Parathyroid adenoma (tissue), 2 donors: Measurements from ENCODE around the gene CD3D.

ENCODE experiments used
- H2AFZ ChIP-seq: fragments of 300-600 bp; sonication (generic); one replicate; pipeline ENCODE4 v1.7.0; 2017; ENCODE audit warnings: antibody characterized with exemption, mild to moderate bottlenecking
- H3K27ac ChIP-seq: fragments of 300-600 bp; sonication (generic); one replicate; pipeline ENCODE4 v1.7.0; 2017
- H3K27me3 ChIP-seq: fragments of 300-600 bp; sonication (generic); one replicate; pipeline ENCODE4 v1.7.0; 2017; ENCODE audit warnings: low read length; ENCODE audit not compliant: control insufficient read depth, insufficient read depth
- H3K36me3 ChIP-seq: fragments of 300-600 bp; sonication (generic); one replicate; pipeline ENCODE4 v1.7.0; 2017; ENCODE audit warnings: low read length; ENCODE audit not compliant: control insufficient read depth, insufficient read depth
- H3K4me1 ChIP-seq: fragments of 300-600 bp; sonication (generic); one replicate; pipeline ENCODE4 v1.7.0; 2017; ENCODE audit warnings: control low read depth
- H3K4me2 ChIP-seq: fragments of 300-600 bp; sonication (generic); one replicate; pipeline ENCODE4 v1.7.0; 2017; ENCODE audit warnings: low read length
- H3K4me3 ChIP-seq: fragments of 300-600 bp; sonication (generic); one replicate; pipeline ENCODE4 v1.7.0; 2017; ENCODE audit warnings: low read depth, low read length
- H3K79me2 ChIP-seq: fragments of 300-600 bp; sonication (generic); one replicate; pipeline ENCODE4 v1.7.0; 2017; ENCODE audit warnings: control low read depth
- H3K9ac ChIP-seq: fragments of 300-600 bp; sonication (generic); one replicate; pipeline ENCODE4 v1.7.0; 2017; ENCODE audit warnings: mild to moderate bottlenecking
- H3K9me3 ChIP-seq: fragments of 300-600 bp; sonication (generic); one replicate; pipeline ENCODE4 v1.7.0; 2017; ENCODE audit warnings: low read length; ENCODE audit not compliant: control insufficient read depth
- TF ChIP-seq, protein P1 (sequence below): fragments of 300-600 bp; sonication (generic); IDR thresholded peaks from one replicate; pipeline ENCODE4 v1.7.0; 2017; ENCODE audit warnings: antibody characterized with exemption, mild to moderate bottlenecking
- donor health status: primary hyperparathyroidism.

Gene CD3D

DNA sequence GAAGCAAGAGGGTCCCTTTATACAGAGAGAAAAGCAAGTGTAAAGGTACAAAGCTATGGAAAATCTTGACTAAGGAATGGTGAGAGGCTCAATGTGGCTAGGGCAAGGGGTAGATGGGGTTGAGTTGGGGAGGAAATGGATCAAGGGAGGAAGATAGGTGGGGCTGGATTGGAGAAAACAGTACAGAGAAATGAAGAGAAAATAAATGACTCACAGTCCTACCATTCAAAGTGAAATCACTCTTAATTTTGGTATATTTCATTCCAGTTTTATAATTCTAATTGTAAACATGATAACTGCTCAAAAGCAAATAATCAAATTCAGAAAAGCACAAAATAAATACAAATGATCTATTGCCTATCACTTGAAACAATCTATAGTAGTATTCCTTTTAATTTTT is 33.5 kb upstream of the CD3D start:
- no peaks in the 10 kb centered on the region for H3K36me3 ChIP-seq
- TF ChIP-seq, protein P1, sequence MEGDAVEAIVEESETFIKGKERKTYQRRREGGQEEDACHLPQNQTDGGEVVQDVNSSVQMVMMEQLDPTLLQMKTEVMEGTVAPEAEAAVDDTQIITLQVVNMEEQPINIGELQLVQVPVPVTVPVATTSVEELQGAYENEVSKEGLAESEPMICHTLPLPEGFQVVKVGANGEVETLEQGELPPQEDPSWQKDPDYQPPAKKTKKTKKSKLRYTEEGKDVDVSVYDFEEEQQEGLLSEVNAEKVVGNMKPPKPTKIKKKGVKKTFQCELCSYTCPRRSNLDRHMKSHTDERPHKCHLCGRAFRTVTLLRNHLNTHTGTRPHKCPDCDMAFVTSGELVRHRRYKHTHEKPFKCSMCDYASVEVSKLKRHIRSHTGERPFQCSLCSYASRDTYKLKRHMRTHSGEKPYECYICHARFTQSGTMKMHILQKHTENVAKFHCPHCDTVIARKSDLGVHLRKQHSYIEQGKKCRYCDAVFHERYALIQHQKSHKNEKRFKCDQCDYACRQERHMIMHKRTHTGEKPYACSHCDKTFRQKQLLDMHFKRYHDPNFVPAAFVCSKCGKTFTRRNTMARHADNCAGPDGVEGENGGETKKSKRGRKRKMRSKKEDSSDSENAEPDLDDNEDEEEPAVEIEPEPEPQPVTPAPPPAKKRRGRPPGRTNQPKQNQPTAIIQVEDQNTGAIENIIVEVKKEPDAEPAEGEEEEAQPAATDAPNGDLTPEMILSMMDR = no peak
- no peaks in the 10 kb centered on the region for H3K79me2 ChIP-seq
- no peak overlapping the region for H3K27ac ChIP-seq
- no peak overlapping the region for H2AFZ ChIP-seq
- no peaks in the 10 kb centered on the region for H3K9me3 ChIP-seq
- H3K4me2 ChIP-seq = no peak overlapping the region
- H3K27me3 ChIP-seq = no peaks in the 10 kb centered on the region
- H3K4me1 ChIP-seq = no peaks in the 10 kb centered on the region
- H3K4me3 ChIP-seq = no peak overlapping the region
- no peak overlapping the region for H3K9ac ChIP-seq

DNA sequence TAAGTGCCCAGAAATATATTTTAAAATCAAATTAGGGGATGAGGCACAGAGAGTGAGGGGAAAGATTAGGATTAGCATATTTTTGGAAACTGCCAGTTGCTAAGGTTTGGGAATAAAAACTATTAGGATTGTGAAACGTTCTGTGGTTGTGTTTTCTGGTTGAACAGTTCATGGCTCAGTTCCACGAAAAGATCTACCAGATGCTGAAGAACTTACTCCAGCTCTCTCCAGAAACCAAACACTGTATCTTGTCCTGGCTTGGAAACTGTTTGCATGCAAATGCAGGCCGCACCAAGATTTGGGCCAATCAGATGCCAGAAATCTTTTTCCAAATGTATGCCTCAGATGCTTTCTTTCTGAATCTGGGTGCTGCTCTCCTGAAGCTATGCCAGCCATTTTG is 32.2 kb upstream of the CD3D start:
- TF ChIP-seq, protein P1 = no peak
- H3K27me3 ChIP-seq = no peaks in the 10 kb centered on the region
- H2AFZ ChIP-seq = no peak overlapping the region
- H3K27ac ChIP-seq = no peak overlapping the region
- H3K4me1 ChIP-seq = no peaks in the 10 kb centered on the region
- H3K9ac ChIP-seq = no peak overlapping the region
- no peak overlapping the region for H3K4me2 ChIP-seq
- no peaks in the 10 kb centered on the region for H3K36me3 ChIP-seq
- H3K4me3 ChIP-seq = no peak overlapping the region
- no peaks in the 10 kb centered on the region for H3K9me3 ChIP-seq
- H3K79me2 ChIP-seq = no peaks in the 10 kb centered on the region

DNA sequence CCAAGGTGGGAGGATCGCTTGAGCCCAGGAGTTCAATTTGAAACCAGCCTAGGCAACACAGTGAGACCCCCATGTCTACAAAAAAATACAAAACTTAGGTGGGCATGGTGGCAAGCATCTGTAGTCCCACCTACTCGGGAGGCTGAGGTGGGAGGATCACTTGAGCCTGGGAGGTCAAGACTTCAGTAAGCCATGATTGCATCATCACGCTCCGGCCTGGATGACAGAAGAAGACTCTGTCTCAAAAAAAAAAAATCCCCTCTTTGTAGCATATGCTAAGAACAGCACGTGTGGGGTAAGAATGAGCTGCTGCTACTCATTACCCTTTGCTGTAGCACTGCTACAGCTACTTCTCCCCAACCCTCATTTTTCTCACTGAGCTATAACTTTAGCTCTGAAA is 31.4 kb upstream of the CD3D start:
- Histone ChIP-seq H3K9ac (no peak overlapping the region), H3K36me3 (no peaks in the 10 kb centered on the region)
- TF ChIP-seq, protein P1 = no peak

DNA sequence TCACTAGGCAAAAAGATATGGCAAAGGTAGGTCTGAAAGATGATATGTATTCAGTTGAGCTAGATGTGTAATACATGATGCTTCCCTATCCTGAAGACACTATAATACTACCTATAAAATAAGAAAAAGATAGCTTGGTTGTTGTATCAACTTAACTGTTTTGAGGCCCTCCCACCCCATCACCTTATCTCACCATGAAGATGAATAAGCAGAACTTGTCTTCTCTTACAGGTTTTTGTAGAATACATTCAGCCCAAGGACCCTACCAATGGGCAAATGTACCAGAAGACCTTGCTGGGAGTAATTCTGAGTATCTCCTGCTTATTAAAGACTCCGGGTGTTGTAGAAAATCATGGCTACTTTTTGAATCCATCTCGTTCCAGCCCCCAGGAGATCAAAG is 30.8 kb upstream of the CD3D start:
- H3K9ac ChIP-seq = no peak overlapping the region
- no peak overlapping the region for H3K4me2 ChIP-seq
- H3K4me3 ChIP-seq = no peak overlapping the region
- no peaks in the 10 kb centered on the region for H3K79me2 ChIP-seq
- H3K27me3 ChIP-seq = no peaks in the 10 kb centered on the region
- H3K27ac ChIP-seq = no peak overlapping the region
- H2AFZ ChIP-seq = no peak overlapping the region
- H3K36me3 ChIP-seq = no peaks in the 10 kb centered on the region
- H3K9me3 ChIP-seq = no peaks in the 10 kb centered on the region
- no peaks in the 10 kb centered on the region for H3K4me1 ChIP-seq
- TF ChIP-seq, protein P1 = no peak

More for the DNA sequence above, 31.4 kb upstream of the CD3D start:
- Histone ChIP-seq H3K4me1 (no peaks in the 10 kb centered on the region), H3K4me2 (no peak overlapping the region), H3K79me2 (no peaks in the 10 kb centered on the region), H3K4me3 (no peak overlapping the region), H3K9me3 (no peaks in the 10 kb centered on the region), H3K27ac (no peak overlapping the region), H3K27me3 (no peaks in the 10 kb centered on the region), H2AFZ (no peak overlapping the region)

DNA sequence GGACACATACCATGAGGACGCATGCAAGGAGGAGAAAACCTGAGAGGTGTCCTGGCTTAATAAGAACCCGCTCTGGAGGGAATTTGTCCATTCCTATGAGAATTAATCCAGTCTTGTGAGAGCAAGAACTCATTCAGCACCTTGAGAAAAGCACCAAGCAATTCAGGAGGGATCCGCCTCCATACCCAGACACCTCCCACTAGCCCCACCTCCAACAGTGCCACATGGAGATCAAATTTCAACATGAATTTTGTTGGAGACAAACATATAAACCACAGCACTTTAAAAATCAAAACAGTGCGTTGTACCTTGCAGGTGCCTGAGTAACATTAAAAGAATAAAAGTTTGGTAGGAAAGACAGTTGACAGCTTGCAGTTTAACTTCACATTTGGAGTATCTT is 28.3 kb upstream of the CD3D start:
- TF ChIP-seq, protein P1 = no peak
- H3K79me2 ChIP-seq = no peaks in the 10 kb centered on the region
- no peak overlapping the region for H3K27ac ChIP-seq
- no peaks in the 10 kb centered on the region for H3K4me1 ChIP-seq
- H3K9ac ChIP-seq = no peak overlapping the region
- H2AFZ ChIP-seq = no peak overlapping the region
- H3K4me2 ChIP-seq = no peak overlapping the region
- no peaks in the 10 kb centered on the region for H3K9me3 ChIP-seq
- no peaks in the 10 kb centered on the region for H3K36me3 ChIP-seq
- no peaks in the 10 kb centered on the region for H3K27me3 ChIP-seq
- H3K4me3 ChIP-seq = no peak overlapping the region
